Lower leg skin (tissue), 4 donors: Measurements from ENCODE around the gene BID. TPM values are rescaled to one million over a fixed set of nuclear protein-coding genes. Genes with fewer than 3 reads are reported as not detected.

ENCODE experiments used
- DNase-seq, 2 donors: peaks; one replicate each; pipeline ENCODE4 v3.0.0-alpha.2; 2019; ENCODE audit warnings: low spot score in 2 of 2
- H3K4me3 ChIP-seq: fragments of 200-600 bp; sonication (generic); 2 replicates; pipeline ENCODE4 v1.5.1; 2017; ENCODE audit warnings: mild to moderate bottlenecking, low read depth; ENCODE audit not compliant: poor library complexity, severe bottlenecking
- POLR2A ChIP-seq, 2 donors: fragments of 450-650 bp; IDR thresholded peaks; one replicate each; pipeline ENCODE4 v1.6.1; 2016 to 2017; ENCODE audit warnings: antibody characterized with exemption in 2 of 2, mild to moderate bottlenecking in 1 of 2, moderate library complexity in 1 of 2
- WGBS, 2 donors: methylation state at CpG; one replicate each; pipeline ENCODE4 v1.1.5; 2018; 5-methylcytosine and 5-hydroxymethylcytosine counted together
- intact Hi-C: fragments of 100-400 bp; cut with DNase I; formaldehyde crosslinking; loops from one replicate; pipeline ENCODE4 v1.15.0; 2023; ENCODE audit warnings: low total_unique reads
- total RNA-seq, 4 donors: library from RNA; depleted of rRNA; stranded (reverse); fragments of >200 nt; gene quantifications; one replicate each; pipeline ENCODE4 v1.1.0, GENCODE V29; 2016
- TF ChIP-seq, protein P1 (sequence below), 3 donors: fragments of 450-650 bp; IDR thresholded peaks; one replicate each; pipeline ENCODE4 v1.5.1; 2016; ENCODE audit warnings: antibody characterized with exemption in 3 of 3, mild to moderate bottlenecking in 3 of 3, moderate library complexity in 2 of 3

The BID gene
- total RNA-seq, 4 donors from 2014 or later = 5.4 to 22.6 (median 15.2) TPM

DNA sequence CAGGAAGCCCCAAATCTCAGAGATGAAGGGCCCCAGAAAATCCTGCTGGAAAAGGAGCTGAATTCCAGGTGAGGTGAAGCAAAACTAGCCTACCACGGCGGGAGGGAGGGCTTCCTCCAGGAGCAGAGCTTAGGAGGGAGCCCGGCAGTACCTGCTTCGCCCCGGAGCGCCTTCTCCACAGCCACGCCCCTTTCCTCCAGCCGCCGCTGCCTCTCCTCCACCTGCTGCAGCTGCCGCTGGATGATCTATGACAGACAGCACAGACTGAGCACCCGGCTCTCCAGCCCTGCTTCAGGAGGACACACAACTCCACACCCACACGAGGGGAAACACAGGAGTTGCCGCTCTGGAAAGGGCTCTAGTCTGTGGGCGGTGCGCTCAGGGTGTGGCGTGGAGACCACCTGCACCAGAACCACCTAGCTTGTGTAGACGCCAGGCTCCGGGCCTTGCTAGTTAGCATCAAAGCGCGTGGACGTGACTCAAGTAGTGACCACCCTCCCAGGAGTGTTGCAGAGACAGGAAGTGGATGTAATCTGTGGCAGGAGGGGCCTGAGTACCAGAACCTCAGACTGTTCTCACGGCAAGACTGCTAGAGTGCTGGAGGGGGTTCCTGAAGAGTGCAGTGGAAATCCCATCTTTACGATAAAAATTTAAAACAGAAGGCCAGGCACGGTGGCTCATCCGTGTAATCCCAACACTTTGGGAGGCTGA lies 34.6 kb upstream of the BID start:
- intact Hi-C loops = no loop called here
- no peak overlapping the region for H3K4me3 ChIP-seq
- WGBS, 2 donors = 86% methylated on average over 25 of the region's 25 CpGs
- DNase-seq = no peak
- no peak for TF ChIP-seq POLR2A (IDR thresholded peaks at IDR 0.05)
- TF ChIP-seq, protein P1, sequence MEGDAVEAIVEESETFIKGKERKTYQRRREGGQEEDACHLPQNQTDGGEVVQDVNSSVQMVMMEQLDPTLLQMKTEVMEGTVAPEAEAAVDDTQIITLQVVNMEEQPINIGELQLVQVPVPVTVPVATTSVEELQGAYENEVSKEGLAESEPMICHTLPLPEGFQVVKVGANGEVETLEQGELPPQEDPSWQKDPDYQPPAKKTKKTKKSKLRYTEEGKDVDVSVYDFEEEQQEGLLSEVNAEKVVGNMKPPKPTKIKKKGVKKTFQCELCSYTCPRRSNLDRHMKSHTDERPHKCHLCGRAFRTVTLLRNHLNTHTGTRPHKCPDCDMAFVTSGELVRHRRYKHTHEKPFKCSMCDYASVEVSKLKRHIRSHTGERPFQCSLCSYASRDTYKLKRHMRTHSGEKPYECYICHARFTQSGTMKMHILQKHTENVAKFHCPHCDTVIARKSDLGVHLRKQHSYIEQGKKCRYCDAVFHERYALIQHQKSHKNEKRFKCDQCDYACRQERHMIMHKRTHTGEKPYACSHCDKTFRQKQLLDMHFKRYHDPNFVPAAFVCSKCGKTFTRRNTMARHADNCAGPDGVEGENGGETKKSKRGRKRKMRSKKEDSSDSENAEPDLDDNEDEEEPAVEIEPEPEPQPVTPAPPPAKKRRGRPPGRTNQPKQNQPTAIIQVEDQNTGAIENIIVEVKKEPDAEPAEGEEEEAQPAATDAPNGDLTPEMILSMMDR (IDR thresholded peaks at IDR 0.05) = no peak

DNA sequence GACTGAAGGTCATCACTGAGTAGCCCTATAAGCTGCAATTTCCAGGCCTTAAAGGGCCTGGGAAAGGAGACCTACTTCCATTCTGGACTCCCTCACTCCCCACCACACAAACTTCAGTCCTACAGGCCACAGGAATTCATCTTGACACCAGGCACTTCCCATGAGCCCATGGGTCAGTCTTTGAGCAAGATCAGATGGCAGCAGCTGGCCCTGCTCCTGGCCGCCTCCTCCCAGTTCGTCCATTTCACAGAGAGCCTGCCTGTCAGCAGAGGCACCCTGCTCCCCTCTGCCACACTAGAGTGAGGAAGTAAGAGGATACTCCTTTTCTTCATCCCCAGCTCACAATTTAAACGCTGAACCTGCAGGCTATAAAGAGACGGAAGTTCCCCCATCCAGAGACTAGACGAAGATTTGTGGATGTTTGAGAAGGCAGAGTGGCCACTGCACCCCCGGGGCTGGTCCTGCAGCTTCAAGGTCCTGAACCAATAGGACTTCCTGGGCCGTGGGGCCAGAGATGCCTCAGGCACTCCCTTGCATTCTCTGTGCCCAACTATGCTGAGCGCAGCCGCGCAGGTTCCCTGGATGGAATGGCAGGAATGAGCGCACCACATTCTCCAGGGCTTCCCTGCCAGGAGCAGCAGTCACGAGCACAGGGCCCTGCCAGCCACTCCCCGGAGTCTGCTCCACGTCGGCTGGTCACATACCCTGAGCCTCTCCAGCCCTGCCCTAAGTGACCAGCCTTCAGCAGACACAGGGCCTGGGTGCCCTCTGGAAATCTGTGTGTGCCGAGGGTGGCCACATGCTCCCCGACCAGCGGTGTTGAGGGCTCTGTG lies 33.5 kb upstream of the BID start:
- DNase-seq = no peak
- no peak for TF ChIP-seq POLR2A (IDR thresholded peaks at IDR 0.05)
- TF ChIP-seq, protein P1 (IDR thresholded peaks at IDR 0.05) = no peak
- intact Hi-C loops = no loop called here
- no peak overlapping the region for H3K4me3 ChIP-seq
- WGBS, 2 donors = 85 to 89% methylated on average over 14 to 18 of the region's 18 CpGs

DNA sequence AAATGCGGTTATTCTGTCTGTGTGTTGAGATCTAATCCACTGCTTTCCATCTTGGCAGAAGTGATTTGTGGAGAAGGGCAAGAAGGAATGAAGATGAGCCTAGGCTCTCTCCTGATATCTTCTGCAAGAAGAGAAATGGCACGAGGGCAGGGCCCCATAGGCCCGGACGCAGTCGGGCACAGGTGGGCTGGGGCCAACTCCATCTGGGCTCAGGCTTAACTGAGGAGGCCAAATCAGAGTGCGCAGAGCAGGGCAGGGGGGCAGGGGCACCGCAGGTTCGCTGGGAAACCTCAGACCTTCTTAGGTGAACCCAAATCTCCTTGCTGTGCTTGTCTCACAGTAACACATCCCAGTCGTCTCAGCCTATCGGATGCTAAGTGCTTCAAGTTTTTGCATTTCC lies 32.8 kb upstream of the BID start:
- no peak overlapping the region for H3K4me3 ChIP-seq
- WGBS, 2 donors = 92 to 96% methylated on average over 10 of the region's 10 CpGs
- TF ChIP-seq, protein P1 (IDR thresholded peaks at IDR 0.05) = no peak
- TF ChIP-seq POLR2A (IDR thresholded peaks at IDR 0.05) = no peak
- DNase-seq = no peak
- intact Hi-C loops = no loop called here

DNA sequence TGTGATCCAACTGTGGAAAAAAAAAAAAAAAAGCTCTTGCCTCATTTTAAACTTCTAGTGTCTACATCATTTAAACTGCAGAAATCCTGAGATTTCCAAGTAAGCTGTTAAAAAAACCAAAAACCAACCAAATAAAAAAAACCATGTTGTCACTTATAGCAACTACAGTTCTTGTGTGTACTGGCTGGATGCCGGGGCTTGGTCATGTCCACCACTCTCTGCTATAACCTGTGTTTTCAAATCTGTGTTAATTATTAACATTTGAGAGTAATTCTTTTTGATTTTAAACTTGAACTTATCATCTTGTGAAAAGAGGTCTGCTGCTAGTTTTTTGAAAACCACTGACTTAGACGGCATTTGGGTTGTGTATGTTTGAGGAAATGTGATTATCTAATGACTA lies 32.2 kb upstream of the BID start:
- TF ChIP-seq POLR2A (IDR thresholded peaks at IDR 0.05) = no peak
- TF ChIP-seq, protein P1 (IDR thresholded peaks at IDR 0.05) = no peak
- no peak overlapping the region for H3K4me3 ChIP-seq
- no peak for DNase-seq
- intact Hi-C loops = no loop called here
- 50 to 93% methylated on average over 2 of the region's 2 CpGs for WGBS, 2 donors

DNA sequence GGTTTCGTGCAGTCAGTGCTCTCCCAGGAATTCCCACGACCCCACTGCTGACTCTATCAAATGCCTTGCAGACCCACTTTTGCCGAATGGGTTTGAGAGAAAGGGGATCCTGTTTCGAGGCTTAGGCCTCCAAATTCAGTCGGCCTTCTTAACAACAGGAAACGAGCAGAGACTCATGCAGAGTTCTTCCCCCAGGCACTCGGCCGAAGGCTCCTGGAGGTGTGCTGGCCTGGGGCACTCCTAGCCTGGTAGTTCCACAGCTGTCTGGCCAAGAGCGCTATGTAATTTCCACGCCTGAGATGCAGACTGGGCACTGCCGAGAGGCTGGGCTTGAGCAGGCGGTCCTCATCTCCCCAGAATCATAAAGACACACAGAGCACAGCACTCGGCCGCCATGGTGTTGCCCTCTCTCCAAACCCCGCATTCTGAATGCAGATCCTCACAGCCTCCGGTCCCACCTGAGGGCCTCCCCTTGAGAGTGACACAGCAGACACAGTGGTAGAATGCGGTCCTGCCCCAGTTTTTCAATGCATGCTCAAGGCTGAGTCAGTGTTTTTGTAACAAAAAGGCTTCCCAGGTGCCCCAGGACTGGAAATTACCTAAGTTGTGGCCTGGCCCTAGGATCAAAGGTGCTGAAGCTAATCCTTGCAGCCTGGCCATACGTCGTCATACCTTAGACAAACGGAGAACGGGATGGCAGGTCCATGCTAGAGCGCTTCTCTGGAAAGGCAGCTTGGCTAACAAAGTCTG lies 30.2 kb upstream of the BID start:
- no peak for DNase-seq
- WGBS, 2 donors = 79 to 86% methylated on average over 18 to 19 of the region's 22 CpGs
- TF ChIP-seq, protein P1 (IDR thresholded peaks at IDR 0.05) = no peak
- no peak for TF ChIP-seq POLR2A (IDR thresholded peaks at IDR 0.05)

More for the DNA sequence above, 30.2 kb upstream of the BID start:
- H3K4me3 ChIP-seq = no peak overlapping the region
- intact Hi-C loops = no loop called here
